ENCODE measurements around the gene GRAMD1A. TPM values are rescaled to one million over a fixed set of nuclear protein-coding genes. Genes with fewer than 3 reads are reported as not detected.

Gene GRAMD1A
- total and polyA plus RNA-seq, 9 of the 15 experiments (the other 6 are each of a cell fraction or from before 2014, with no cell fraction given): 1.4 to 63.8 (median 38.5) TPM

DNA sequence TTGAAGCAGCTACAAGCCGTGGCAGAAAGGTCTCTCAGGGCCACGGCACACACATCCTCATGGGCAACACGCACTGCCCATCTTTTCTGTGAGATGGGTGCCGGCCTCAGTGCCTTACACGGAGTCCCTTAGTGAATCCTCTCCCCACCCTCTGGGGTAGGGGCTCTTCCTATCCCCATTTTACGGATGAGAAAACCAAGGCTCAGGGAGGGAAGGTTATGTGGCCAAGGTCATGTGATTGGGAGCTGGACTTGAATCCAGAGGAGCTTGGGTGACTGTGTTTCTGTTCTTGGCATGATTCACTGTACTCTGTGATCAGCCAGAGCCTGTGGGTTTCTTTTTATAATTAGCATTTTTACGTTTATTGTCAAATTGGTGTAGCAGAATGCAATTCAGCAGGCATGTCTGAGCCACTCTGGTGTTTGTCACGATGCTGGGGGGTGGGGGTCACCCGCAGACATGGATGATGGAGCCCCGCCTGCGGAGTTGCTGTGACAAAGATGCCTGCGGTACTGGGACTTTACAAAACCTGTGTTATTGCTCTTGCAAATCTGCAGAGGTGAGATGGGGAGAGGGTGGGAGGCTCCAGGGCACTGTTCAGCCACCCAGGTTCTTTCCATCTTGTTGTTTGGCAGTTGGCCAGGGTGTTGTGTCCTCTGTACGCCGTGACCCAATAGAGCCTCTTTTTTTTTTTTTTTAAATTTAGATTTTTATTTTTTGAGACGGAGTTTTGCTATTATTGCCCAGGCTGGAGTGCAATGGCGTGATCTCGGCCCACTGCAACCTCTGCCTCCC, 34.7 kb downstream of the GRAMD1A start:
- Histone ChIP-seq H3K4me2 (ENCODE audit: insufficient read depth, low read length) (no peak overlapping the region), H3K9me1 (ENCODE audit: control insufficient read depth, insufficient read depth, low read length) (no peaks in the 10 kb centered on the region), H3K36me3 (ENCODE audit: control insufficient read depth, insufficient read depth, low read length) (no peaks in the 10 kb centered on the region), H4K20me1 (replicated peaks; ENCODE audit: control insufficient read depth, insufficient read depth, low read length) (0 out of 2 replicates have a peak, but pooled peaks cover under 1% of the 10 kb centered on the region), H3K4me1 (replicated peaks in 1 of 2; ENCODE audit: control insufficient read depth in 2 of 2, insufficient read depth in 2 of 2, low read length in 2 of 2) (peaks cover 0 to 31% of the 10 kb centered on the region in 2 experiments; a peak in 4 of 5 replicates), H3K27me3 (ENCODE audit: control insufficient read depth in 2 of 2, insufficient read depth in 2 of 2, low read length in 2 of 2) (peaks cover 2 to 17% of the 10 kb centered on the region in 2 experiments; a peak in 1 of 5 replicates), H3K9ac (ENCODE audit: insufficient read depth in 1 of 2, low read depth in 2 of 2, low read length in 2 of 2) (no peak overlapping the region), H3K27ac (ENCODE audit: extremely low read depth, low read depth, low read length) (no peak overlapping the region), H3K9me3 (replicated peaks; ENCODE audit: control insufficient read depth, insufficient read depth, low read depth, low read length) (no peaks in the 10 kb centered on the region), H3K4me3 (no peak overlapping the region), H3K79me2 (ENCODE audit: control insufficient read depth, insufficient read depth, low read length) (no peaks in the 10 kb centered on the region), H2AFZ (ENCODE audit: low read depth, low read length) (no peak overlapping the region)
- no peak for ATAC-seq
- intact Hi-C loops (cut with micrococcal nuclease): no loop called here
- no peak for FAIRE-seq
- BruUV-seq (replicated peaks): no TSS peak
- 50% methylated on average over 14 of the region's 17 CpGs for WGBS (ENCODE audit: insufficient coverage, low coverage, missing lambda C conversion rate)
- ChIA-PET POLR2A (interaction anchor here (0.6 kb wide), 1 partner anchor 20 kb away, joined by 4 read pairs; no protein-coding TSS in a partner anchor), CTCF (ENCODE audit: low intra/inter-chr PET ratio) (no interaction called here)
- in situ Hi-C loops (cut with MboI): no loop called here
- DNase-seq (ENCODE audit: extremely low read depth in 1 of 4, low spot score in 3 of 4): no peak
- TF ChIP-seq MXI1 (IDR thresholded peaks at IDR 0.05; ENCODE audit: low read depth, low read length) (no peak), RBM25 (IDR thresholded peaks at IDR 0.05; ENCODE audit: low read depth, low read length, severe bottlenecking) (peak; percentile 50), TAF9B (IDR thresholded peaks at IDR 0.05; ENCODE audit: partially characterized antibody) (no peak), E2F3 (CRISPR knock-in tag; IDR thresholded peaks at IDR 0.05) (no peak), ZNF140 (CRISPR knock-in tag; IDR thresholded peaks at IDR 0.05) (no peak), ESRRA (IDR thresholded peaks at IDR 0.05; ENCODE audit: borderline replicate concordance, low read depth) (peak; percentile 96), ZNF174 (CRISPR knock-in tag; IDR thresholded peaks at IDR 0.05) (no peak), CTBP1 (IDR thresholded peaks at IDR 0.05; ENCODE audit: borderline replicate concordance) (no peak), BCOR (IDR thresholded peaks at IDR 0.05) (peak; percentile 38; the same call in 1 of the 2 replicates), ADNP (tag; IDR thresholded peaks at IDR 0.05) (0 out of 2 replicates have a peak, but pooled peaks have one; percentile 23), ZNF561 (CRISPR knock-in tag; conservative IDR thresholded peaks at IDR 0.05) (no peak)
- TF ChIP-seq, protein P1, sequence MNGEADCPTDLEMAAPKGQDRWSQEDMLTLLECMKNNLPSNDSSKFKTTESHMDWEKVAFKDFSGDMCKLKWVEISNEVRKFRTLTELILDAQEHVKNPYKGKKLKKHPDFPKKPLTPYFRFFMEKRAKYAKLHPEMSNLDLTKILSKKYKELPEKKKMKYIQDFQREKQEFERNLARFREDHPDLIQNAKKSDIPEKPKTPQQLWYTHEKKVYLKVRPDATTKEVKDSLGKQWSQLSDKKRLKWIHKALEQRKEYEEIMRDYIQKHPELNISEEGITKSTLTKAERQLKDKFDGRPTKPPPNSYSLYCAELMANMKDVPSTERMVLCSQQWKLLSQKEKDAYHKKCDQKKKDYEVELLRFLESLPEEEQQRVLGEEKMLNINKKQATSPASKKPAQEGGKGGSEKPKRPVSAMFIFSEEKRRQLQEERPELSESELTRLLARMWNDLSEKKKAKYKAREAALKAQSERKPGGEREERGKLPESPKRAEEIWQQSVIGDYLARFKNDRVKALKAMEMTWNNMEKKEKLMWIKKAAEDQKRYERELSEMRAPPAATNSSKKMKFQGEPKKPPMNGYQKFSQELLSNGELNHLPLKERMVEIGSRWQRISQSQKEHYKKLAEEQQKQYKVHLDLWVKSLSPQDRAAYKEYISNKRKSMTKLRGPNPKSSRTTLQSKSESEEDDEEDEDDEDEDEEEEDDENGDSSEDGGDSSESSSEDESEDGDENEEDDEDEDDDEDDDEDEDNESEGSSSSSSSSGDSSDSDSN (IDR thresholded peaks at IDR 0.05; ENCODE audit: borderline replicate concordance in 1 of 2, low read depth in 2 of 2, low read length in 2 of 2): no peak
